Brain microvascular endothelial cell (primary cell): ENCODE data around the gene DCTN4.

Experiments
- DNase-seq: peaks from one replicate; pipeline ENCODE4 v3.0.0-alpha.2; 2020
- H3K27ac ChIP-seq: fragments of 250-450 bp; sonication (Bioruptor Pico); 2 replicates; pipeline ENCODE4 v1.5.1; 2020; ENCODE audit warnings: mild to moderate bottlenecking, moderate library complexity
- H3K27me3 ChIP-seq: fragments of 250-450 bp; sonication (Bioruptor Pico); replicated peaks from 2 replicates; pipeline ENCODE4 v1.5.1; 2020; ENCODE audit warnings: mild to moderate bottlenecking
- H3K36me3 ChIP-seq: fragments of 250-450 bp; sonication (Bioruptor Pico); replicated peaks from 2 replicates; pipeline ENCODE4 v1.5.1; 2020; ENCODE audit warnings: mild to moderate bottlenecking
- H3K4me3 ChIP-seq: 2 replicates; pipeline ENCODE4 v1.5.1; 2011; ENCODE audit warnings: low read depth, mild to moderate bottlenecking, control low read depth, low read length, moderate library complexity
- in situ Hi-C: cut with HindIII; loops from 2 replicates; pipeline ENCODE4 v1.10.0; 2017; ENCODE audit warnings: low sequenced_read_pairs, low pct_ligation_motif_present
- TF ChIP-seq, protein P1 (sequence below): IDR thresholded peaks from 2 replicates; pipeline ENCODE4 v1.5.1; 2011; ENCODE audit warnings: low read depth, mild to moderate bottlenecking, moderate library complexity, low read length, control low read depth, inconsistent platforms; ENCODE audit errors: missing control alignments

The DCTN4 gene

GRCh38 chr5:150785950-150786349 is 27.1 kb upstream of the DCTN4 start:
- TF ChIP-seq, protein P1, sequence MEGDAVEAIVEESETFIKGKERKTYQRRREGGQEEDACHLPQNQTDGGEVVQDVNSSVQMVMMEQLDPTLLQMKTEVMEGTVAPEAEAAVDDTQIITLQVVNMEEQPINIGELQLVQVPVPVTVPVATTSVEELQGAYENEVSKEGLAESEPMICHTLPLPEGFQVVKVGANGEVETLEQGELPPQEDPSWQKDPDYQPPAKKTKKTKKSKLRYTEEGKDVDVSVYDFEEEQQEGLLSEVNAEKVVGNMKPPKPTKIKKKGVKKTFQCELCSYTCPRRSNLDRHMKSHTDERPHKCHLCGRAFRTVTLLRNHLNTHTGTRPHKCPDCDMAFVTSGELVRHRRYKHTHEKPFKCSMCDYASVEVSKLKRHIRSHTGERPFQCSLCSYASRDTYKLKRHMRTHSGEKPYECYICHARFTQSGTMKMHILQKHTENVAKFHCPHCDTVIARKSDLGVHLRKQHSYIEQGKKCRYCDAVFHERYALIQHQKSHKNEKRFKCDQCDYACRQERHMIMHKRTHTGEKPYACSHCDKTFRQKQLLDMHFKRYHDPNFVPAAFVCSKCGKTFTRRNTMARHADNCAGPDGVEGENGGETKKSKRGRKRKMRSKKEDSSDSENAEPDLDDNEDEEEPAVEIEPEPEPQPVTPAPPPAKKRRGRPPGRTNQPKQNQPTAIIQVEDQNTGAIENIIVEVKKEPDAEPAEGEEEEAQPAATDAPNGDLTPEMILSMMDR = no peak
- H3K27me3 ChIP-seq = no peaks in the 10 kb centered on the region
- H3K27ac ChIP-seq = no peak overlapping the region
- no peaks in the 10 kb centered on the region for H3K36me3 ChIP-seq
- no peak for DNase-seq
- H3K4me3 ChIP-seq = no peak overlapping the region
- in situ Hi-C loops = no loop called here

DNA sequence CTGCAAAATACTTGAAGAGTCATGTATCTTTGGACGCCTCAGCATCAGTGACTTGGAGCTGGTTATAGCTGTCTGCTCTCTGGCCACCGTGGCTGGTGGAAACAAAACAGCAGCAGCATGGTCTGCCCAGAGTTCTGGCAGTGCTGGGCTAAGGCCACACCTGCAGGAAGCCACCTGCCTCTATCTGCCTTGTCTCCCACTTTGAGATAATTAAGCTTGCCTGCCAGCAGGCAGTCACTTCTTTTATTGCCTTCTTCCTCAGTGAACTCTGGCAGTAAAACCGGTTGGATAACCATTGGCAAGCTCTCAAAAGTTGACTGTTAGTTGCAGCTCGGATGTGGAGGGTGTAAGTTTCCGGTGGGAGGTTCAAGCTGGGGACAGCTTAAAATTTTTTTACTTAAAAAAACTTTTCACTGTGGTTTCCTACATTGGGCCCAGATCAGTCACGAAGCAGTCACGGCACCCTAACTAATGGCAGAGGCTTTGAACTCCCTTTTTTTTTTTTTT is 24.7 kb upstream of the DCTN4 start:
- peak overlapping the region; percentile 67 for H3K27ac ChIP-seq
- no peaks in the 10 kb centered on the region for H3K36me3 ChIP-seq
- H3K4me3 ChIP-seq = no peak overlapping the region
- DNase-seq = peak; percentile 79
- TF ChIP-seq, protein P1 = no peak
- H3K27me3 ChIP-seq = no peaks in the 10 kb centered on the region
- in situ Hi-C loops = no loop called here

- no peak overlapping the region for H3K4me3 ChIP-seq
- no peaks in the 10 kb centered on the region for H3K36me3 ChIP-seq
- TF ChIP-seq, protein P1 = no peak
- H3K27ac ChIP-seq = peak overlapping the region; percentile 67
- no peak for DNase-seq
- H3K27me3 ChIP-seq = no peaks in the 10 kb centered on the region
- in situ Hi-C loops = no loop called here
These were observed 24.0 kb upstream of the DCTN4 start for GRCh38 chr5:150782850-150783249.

DNA sequence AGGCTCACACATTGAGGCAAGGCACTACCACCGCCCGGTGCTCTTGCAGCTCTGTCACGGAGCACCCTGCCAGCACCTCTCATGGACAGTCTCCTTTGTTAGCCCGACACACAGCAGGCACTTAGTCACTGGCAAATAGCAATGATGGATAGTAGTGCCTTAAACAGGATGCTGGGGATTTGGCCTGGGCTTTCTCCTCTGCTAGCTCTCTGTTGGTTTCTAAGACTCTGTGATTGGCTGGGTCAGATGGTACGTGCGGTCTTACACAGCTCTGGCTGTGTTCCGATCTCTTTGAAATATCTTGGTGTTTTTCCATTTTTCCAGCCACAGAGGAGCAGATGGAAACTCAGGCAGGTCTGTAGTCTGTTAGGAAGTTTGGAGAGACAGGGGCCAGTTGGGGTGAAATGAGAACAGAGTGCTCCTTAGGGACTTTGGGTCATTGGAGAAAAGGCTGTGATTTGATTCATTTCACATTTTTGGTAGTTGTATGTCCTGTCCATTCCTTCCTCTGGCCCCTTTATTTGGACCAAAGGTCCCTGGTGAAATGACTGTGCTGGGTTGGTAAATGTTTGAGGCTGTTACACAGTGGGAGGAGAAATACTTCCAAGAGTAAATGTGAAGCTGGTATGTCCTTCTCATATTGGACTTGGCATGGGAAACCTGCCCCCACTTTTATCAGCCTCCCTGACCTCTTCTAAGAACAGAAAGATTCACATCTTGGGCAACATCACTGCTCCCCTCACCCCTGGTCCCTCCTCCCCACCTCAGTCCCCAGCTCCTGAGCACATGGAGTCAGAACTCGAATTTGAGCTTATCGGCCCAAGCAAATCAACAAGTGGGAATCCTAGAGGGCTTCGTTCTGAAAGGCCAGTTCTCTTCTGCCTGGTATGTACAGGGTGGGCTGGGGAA is 23.1 kb upstream of the DCTN4 start:
- in situ Hi-C loops = no loop called here
- peak overlapping the region; percentile 33 for H3K4me3 ChIP-seq
- H3K36me3 ChIP-seq = no peaks in the 10 kb centered on the region
- H3K27me3 ChIP-seq = no peaks in the 10 kb centered on the region
- DNase-seq = peak; percentile 55
- TF ChIP-seq, protein P1 = no peak
- peak overlapping the region; percentile 67 for H3K27ac ChIP-seq

DNA sequence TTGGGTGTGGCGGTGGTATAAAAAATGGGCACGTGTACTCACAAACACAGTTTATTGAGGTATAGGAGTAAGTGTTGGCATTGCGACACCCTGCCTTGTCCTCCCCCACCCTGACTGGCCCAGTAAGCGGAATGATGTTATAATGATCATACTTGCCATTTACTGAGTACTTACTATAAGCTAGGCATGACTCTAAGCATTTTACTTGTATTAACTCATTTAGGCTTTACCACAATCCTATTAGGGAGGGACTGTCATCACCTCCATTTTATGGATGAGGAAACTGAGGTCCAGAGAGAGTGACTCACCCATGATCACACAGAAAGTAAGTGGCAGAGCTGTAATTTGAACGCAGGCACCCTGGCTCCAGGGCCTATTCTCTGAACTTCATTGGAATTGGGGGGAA is 22.0 kb upstream of the DCTN4 start:
- no peaks in the 10 kb centered on the region for H3K27me3 ChIP-seq
- in situ Hi-C loops = no loop called here
- peak overlapping the region; percentile 92 for H3K4me3 ChIP-seq
- H3K36me3 ChIP-seq = no peaks in the 10 kb centered on the region
- TF ChIP-seq, protein P1 = no peak
- peak; percentile 11 for DNase-seq
- H3K27ac ChIP-seq = peak overlapping the region; percentile 67
